ENCODE results near the gene BRI3BP.
"Not testable (repeated sequence)": the region's sequence is repeated elsewhere in the genome, so short reads cannot be mapped to it uniquely, and the experiment has no call there.

BRI3BP gene

DNA sequence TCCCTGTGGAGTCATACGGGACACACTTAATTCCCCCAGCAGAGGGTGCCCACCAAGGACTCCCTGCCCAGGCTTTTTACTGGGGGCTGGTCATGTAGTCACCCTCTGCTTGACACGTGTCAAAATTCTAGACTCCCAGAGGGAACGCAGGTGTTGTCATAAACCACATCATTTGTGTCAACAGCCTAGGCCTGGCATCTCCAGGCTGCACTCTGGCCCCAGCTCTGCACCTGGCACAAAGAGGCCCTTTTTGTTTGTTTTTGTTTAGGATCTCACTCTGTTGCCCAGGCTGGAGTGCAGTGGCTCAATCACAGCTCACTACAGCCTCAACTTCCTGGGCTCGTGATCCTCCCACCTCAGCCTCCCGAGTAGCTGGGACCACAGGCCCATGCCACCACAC is 21.1 kb downstream of the BRI3BP start:
- intact Hi-C loops (cut with DNase I), result no loop called here
- no peak for DNase-seq

- intact Hi-C loops (cut with DNase I), result no loop called here
- DNase-seq, result peak in 41 of 42 donors; percentile 22 to 80 (median 57)
These were observed 22.4 kb downstream of the BRI3BP start for GRCh38 chr12:125015680-125016310.

DNA sequence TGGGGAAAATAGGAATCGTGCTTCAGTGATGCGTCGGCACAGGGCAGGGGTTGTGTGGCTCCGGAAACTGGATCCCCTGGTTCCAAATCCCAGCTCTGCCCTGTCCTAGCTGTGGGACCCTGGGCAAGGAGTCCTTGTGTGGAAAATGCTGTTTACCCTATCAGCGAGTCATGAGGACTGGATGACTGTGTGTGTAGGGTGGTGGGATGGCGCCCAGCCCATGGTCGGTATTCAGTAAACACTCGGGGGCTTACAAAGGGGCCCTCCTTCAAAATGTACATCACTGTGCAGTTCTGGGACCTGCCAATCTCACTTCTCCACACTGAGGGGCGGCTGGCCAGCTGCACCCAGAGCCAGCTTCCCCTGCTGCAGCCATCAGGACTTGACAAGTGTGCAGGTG is 24.4 kb downstream of the BRI3BP start:
- no peak for DNase-seq
- intact Hi-C loops (cut with DNase I), result no loop called here

- intact Hi-C loops (cut with DNase I), result no loop called here
- DNase-seq, result no peak
These were observed 24.9 kb downstream of the BRI3BP start for GRCh38 chr12:125018356-125018755.

DNA sequence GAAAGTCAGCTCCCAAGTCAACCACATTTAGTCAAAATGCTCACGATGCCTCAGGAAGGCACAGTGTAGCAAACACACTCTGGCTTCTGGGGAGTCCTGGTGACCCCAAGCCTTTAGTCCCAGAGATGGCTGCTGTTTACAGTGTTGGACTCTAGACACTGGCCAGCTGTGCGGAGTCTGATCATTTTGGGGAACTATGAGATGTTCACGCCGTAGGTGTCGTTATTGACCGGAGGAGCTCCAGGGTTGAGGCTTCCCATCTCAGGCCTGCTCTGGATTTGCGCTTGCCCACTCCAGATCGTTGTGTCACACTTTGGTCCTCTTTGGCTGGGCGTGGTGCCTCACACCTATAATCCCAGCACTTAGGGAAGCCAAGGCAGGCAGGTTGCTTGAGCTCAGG is 27.7 kb downstream of the BRI3BP start:
- DNase-seq, result no peak
- intact Hi-C loops (cut with DNase I), result no loop called here

DNA sequence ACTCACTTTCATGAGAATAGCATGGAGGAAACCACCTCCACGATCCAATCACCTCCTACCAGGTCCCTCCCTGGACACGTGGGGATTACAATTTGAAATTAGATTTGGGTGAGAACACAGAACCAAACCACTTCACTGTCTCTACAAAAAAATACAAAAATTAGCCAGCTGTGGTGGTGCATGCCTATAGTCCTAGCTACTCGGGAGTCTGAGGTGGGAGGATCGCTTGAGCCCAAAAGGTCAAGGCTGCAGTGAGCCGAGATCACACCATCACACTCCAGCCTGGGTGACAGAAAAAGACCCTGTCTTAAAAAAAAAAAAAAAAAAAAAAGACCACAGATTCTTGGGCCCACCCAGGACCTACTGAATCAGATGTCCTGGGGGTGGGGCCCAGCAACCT is 28.3 kb downstream of the BRI3BP start:
- intact Hi-C loops (cut with DNase I), result no loop called here
- no peak for DNase-seq

DNA sequence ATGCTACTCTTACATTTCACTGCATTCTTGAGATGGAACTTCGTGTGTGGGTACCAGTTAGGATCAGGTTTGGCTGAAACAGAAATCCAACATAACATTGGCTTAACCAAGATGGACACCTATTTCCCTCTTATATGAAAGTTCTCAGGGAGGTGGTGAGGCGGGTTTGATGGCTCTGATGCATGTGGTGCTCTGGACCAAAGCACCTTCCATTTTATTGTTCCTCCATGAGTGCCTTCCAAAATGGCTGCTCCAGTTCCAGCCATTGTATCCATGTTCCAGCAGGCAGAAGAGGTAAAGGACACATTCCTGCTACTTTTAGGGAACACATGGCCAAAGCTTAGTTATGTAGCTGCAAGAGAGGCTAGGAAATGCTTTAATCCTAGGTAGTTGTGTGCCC is 29.6 kb downstream of the BRI3BP start:
- no peak for DNase-seq
- intact Hi-C loops (cut with DNase I), result no loop called here

GRCh38 chr12:125024949-125025563 is 31.6 kb downstream of the BRI3BP start:
- intact Hi-C loops (cut with DNase I), result no loop called here
- DNase-seq, result no peak

- DNase-seq, result no peak
- intact Hi-C loops (cut with DNase I), result no loop called here
These were observed 32.3 kb downstream of the BRI3BP start for GRCh38 chr12:125025606-125026235.

GRCh38 chr12:125028106-125028505 is 34.7 kb downstream of the BRI3BP start:
- intact Hi-C loops (cut with DNase I), result no loop called here
- no peak for DNase-seq

- intact Hi-C loops (cut with DNase I), result no loop called here
- no peak for DNase-seq
These were observed 36.4 kb downstream of the BRI3BP start for GRCh38 chr12:125029761-125030358.

DNA sequence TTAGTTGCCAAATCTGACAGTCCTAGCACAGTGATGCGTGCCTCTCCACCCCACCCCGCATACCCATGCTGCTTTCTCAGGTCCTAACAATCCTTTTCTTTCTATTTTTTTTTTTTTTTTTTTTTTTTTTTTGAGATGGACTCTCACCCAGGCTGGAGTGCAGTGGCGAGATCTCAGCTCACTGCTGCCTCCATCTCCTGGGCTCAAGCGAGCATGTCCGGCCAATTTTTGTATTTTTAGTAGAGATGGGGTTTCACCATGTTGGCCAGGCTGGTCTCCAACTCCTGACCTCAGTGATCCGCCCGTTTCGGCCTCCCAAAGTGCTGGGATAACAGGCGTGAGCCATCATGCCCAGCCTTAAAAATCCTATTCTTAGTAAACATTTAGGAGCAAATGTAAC is 38.0 kb downstream of the BRI3BP start:
- DNase-seq; intact Hi-C loops (cut with DNase I): not testable (repeated sequence)

GRCh38 chr12:125032466-125033152 is 39.2 kb downstream of the BRI3BP start:
- intact Hi-C loops (cut with DNase I), result no loop called here

DNA sequence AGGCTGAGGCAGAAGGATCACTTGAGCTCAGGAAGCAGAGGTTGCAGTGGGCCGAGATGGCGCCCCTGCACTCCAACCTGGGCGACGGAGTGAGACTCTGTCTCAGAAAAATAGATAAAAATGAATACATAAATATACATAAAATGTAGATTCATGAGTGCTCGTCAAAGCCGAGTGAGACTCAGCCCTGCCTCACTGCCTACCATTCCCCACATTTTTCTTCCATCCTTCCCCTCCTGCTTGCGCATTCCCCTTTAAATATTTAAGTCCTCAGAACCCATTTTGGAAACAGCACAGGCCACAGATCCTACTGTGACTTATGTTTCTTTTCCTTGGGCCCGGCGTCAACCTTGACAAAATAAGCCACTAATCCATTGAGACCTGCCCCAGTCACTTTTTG is 39.8 kb downstream of the BRI3BP start:
- intact Hi-C loops (cut with DNase I), result no loop called here

More at GRCh38 chr12:125032466-125033152, 39.2 kb downstream of the BRI3BP start:
- DNase-seq, result no peak

GRCh38 chr12:125038976-125039625 is 45.7 kb downstream of the BRI3BP start:
- DNase-seq, result no peak
- intact Hi-C loops (cut with DNase I), result no loop called here

More for the DNA sequence above, 39.8 kb downstream of the BRI3BP start:
- no peak for DNase-seq

GRCh38 chr12:125049093-125049458 is 55.6 kb downstream of the BRI3BP start:
- intact Hi-C loops (cut with DNase I), result no loop called here
- peak in 2 of 42 donors; percentile 8 to 20 for DNase-seq

GRCh38 chr12:125050446-125050845 is 57.0 kb downstream of the BRI3BP start:
- intact Hi-C loops (cut with DNase I), result no loop called here
- no peak for DNase-seq

- intact Hi-C loops (cut with DNase I), result no loop called here
- no peak for DNase-seq
These were observed 57.4 kb downstream of the BRI3BP start for GRCh38 chr12:125050868-125051267.

DNA sequence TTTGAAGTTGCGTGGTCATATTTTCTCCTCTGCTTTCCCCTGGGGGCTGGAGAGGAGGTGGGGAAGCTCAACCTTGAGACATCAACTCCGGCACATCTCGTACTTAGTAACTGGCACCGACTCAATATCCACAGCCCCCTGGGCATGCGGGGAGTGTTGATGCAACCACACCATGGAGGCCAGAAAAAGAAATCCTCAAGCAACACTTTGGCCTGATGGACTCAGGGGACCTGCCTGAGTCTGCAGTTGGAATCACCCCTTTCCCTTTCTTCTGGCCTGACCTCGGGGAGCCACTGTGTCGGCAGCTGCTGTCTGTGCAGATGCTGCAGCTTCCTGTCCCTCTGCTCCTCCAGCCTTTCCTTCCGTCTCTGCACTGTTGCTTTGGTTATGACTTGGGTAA is 60.4 kb downstream of the BRI3BP start:
- DNase-seq, result no peak

More for the DNA sequence above, 60.4 kb downstream of the BRI3BP start:
- intact Hi-C loops (cut with DNase I), result no loop called here

Measured in head of caudate nucleus (tissue), 42 donors.